Heart left ventricle (tissue), 13 donors: Measurements from ENCODE around the gene MCUB.

Experiments
- CTCF ChIP-seq, 12 donors: fragments of 200-600 bp; sonication (generic) in 4 of 12; IDR thresholded peaks; one replicate each; pipeline versions ENCODE4 v1.5.0 to v1.8.0; 2018 to 2022; ENCODE audit warnings: antibody characterized with exemption in 12 of 12, mild to moderate bottlenecking in 5 of 12
- POLR2A ChIP-seq, 2 donors: fragments of 450-650 bp; IDR thresholded peaks; one replicate each; pipeline ENCODE4 v1.6.1; 2017; ENCODE audit warnings: antibody characterized with exemption in 2 of 2, mild to moderate bottlenecking in 2 of 2, moderate library complexity in 2 of 2
- donor health status: ischemic (EF 13 %, LVEDD 7.1; RV severe dilation, severe dysfunction).
- donor health status: DM: no; HTN: yes; CAD: no.
- donor health status: DM: no; HTN: no; CAD: no.
- donor health status: ischemic (EF 25% LVEDD 6.9; RV normal size, moderate dysfunction).
- donor health status: ischemic (EF 25% LVEDD 5.7; RV mildly dilated, moderate dysfunction).
- donor health status: ischemic (EF 35%, LVEDD 5.7; RV mildly dilated, moderate dysfunction).
- donor health status: nonischemic (EF 11% LVEDD 7.7; RV severe dilation, severe dysfunction).
- donor health status: DM: yes; HTN: yes; CAD: no.
- donor health status: PGD.
- donor health status: ischemic (EF 29% LVEDD 5.4; RV normal size, mild dysfunction).
- donor health status: nonischemic (EF 23%, LVEDD 6.1; RV moderate dilation, normal function).

- TF ChIP-seq CTCF (IDR thresholded peaks at IDR 0.05): no peak
- no peak for TF ChIP-seq POLR2A (IDR thresholded peaks at IDR 0.05)
Observed at GRCh38 chr4:109657854-109658418, 97.9 kb downstream of the MCUB start.
